ENCODE measurements around the gene FLAD1.

- no peak for TF ChIP-seq CTCF (IDR thresholded peaks at IDR 0.05; ENCODE audit: low read depth, low read length)
- no peak for TF ChIP-seq POLR2A (IDR thresholded peaks at IDR 0.05; ENCODE audit: extremely low read depth, insufficient read length)
- no peak for TF ChIP-seq MAX (IDR thresholded peaks at IDR 0.05; ENCODE audit: low read depth, low read length)
Measured at GRCh38 chr1:154983776-154984466, 777 bp downstream of the FLAD1 start.
